ENCODE results near the gene TM4SF4.

TM4SF4 gene

GRCh38 chr3:149437286-149437685, 37.2 kb upstream of the TM4SF4 start:
- no peak for TF ChIP-seq ZNF70 (CRISPR knock-in tag; IDR thresholded peaks at IDR 0.05)
- TF ChIP-seq TCF4 (CRISPR knock-in tag; IDR thresholded peaks at IDR 0.05; ENCODE audit: borderline replicate concordance): no peak
- no peak for TF ChIP-seq ZFP3 (CRISPR knock-in tag; IDR thresholded peaks at IDR 0.05)
- TF ChIP-seq ZC3H10 (CRISPR knock-in tag; IDR thresholded peaks at IDR 0.05): no peak
- TF ChIP-seq BACH2 (CRISPR knock-in tag; IDR thresholded peaks at IDR 0.05; ENCODE audit: borderline replicate concordance): no peak
- TF ChIP-seq ESRRG (CRISPR knock-in tag; IDR thresholded peaks at IDR 0.05): no peak
- no peak for TF ChIP-seq ZNF565 (CRISPR knock-in tag; conservative IDR thresholded peaks at IDR 0.05; ENCODE audit: low read depth)
- no peak for TF ChIP-seq GLIS3 (CRISPR knock-in tag; IDR thresholded peaks at IDR 0.05)
- no peak for TF ChIP-seq PATZ1 (CRISPR knock-in tag; IDR thresholded peaks at IDR 0.05; ENCODE audit: borderline replicate concordance)
- no peak for TF ChIP-seq PPARA (CRISPR knock-in tag; IDR thresholded peaks at IDR 0.05; ENCODE audit: borderline replicate concordance)
- no peak for ATAC-seq

GRCh38 chr3:149437710-149438109, 36.8 kb upstream of the TM4SF4 start:
- TF ChIP-seq CSDC2 (CRISPR knock-in tag; IDR thresholded peaks at IDR 0.05): no peak
- TF ChIP-seq PATZ1 (CRISPR knock-in tag; IDR thresholded peaks at IDR 0.05; ENCODE audit: borderline replicate concordance): no peak
- TF ChIP-seq ZNF565 (CRISPR knock-in tag; conservative IDR thresholded peaks at IDR 0.05; ENCODE audit: low read depth): no peak
- TF ChIP-seq CSRNP3 (CRISPR knock-in tag; IDR thresholded peaks at IDR 0.05): no peak
- no peak for TF ChIP-seq BACH2 (CRISPR knock-in tag; IDR thresholded peaks at IDR 0.05; ENCODE audit: borderline replicate concordance)
- TF ChIP-seq ZFP30 (CRISPR knock-in tag; IDR thresholded peaks at IDR 0.05): no peak
- ATAC-seq: no peak

GRCh38 chr3:149438981-149439380, 35.5 kb upstream of the TM4SF4 start:
- ATAC-seq: no peak
- TF ChIP-seq SNAI2 (CRISPR knock-in tag; IDR thresholded peaks at IDR 0.05): no peak
- no peak for TF ChIP-seq TSHZ2 (CRISPR knock-in tag; IDR thresholded peaks at IDR 0.05)
- TF ChIP-seq ZNF8 (CRISPR knock-in tag; IDR thresholded peaks at IDR 0.05): no peak
- no peak for TF ChIP-seq ESRRG (CRISPR knock-in tag; IDR thresholded peaks at IDR 0.05)
- TF ChIP-seq PATZ1 (CRISPR knock-in tag; IDR thresholded peaks at IDR 0.05; ENCODE audit: borderline replicate concordance): no peak
- TF ChIP-seq ZNF70 (CRISPR knock-in tag; IDR thresholded peaks at IDR 0.05): no peak
- no peak for TF ChIP-seq RARB (CRISPR knock-in tag; IDR thresholded peaks at IDR 0.05)

GRCh38 chr3:149441642-149442041, 32.9 kb upstream of the TM4SF4 start:
- no peak for ATAC-seq
- no peak for TF ChIP-seq TCF4 (CRISPR knock-in tag; IDR thresholded peaks at IDR 0.05; ENCODE audit: borderline replicate concordance)
- TF ChIP-seq CREB5 (CRISPR knock-in tag; IDR thresholded peaks at IDR 0.05; ENCODE audit: low read depth): no peak
- TF ChIP-seq CSDC2 (CRISPR knock-in tag; IDR thresholded peaks at IDR 0.05): no peak
- no peak for TF ChIP-seq TSHZ2 (CRISPR knock-in tag; IDR thresholded peaks at IDR 0.05)
- TF ChIP-seq ESRRG (CRISPR knock-in tag; IDR thresholded peaks at IDR 0.05): no peak
- no peak for TF ChIP-seq PPARA (CRISPR knock-in tag; IDR thresholded peaks at IDR 0.05; ENCODE audit: borderline replicate concordance)
- TF ChIP-seq ZNF565 (CRISPR knock-in tag; conservative IDR thresholded peaks at IDR 0.05; ENCODE audit: low read depth): no peak
- TF ChIP-seq ZNF70 (CRISPR knock-in tag; IDR thresholded peaks at IDR 0.05): no peak
- no peak for TF ChIP-seq ARNTL (CRISPR knock-in tag; IDR thresholded peaks at IDR 0.05; ENCODE audit: borderline replicate concordance, low read depth)
- no peak for TF ChIP-seq BACH2 (CRISPR knock-in tag; IDR thresholded peaks at IDR 0.05; ENCODE audit: borderline replicate concordance)
- TF ChIP-seq ISL1 (CRISPR knock-in tag; IDR thresholded peaks at IDR 0.05): no peak
- TF ChIP-seq ZNF8 (CRISPR knock-in tag; IDR thresholded peaks at IDR 0.05): no peak
